ENCODE measurements around the gene SMYD3.

GRCh38 chr1:246126580-246126979, 380.5 kb downstream of the SMYD3 start:
- TF ChIP-seq CTCF (IDR thresholded peaks at IDR 0.05) (no peak), POLR2A (IDR thresholded peaks at IDR 0.05) (no peak)

Measured in adrenal gland (tissue), 5 donors.